Kidney tubule cell (primary cell): ENCODE data around the gene LIPC.
A peak's percentile ranks its signal among the peaks of the same experiment; 100 is the strongest.
"Not testable (repeated sequence)": the region's sequence is repeated elsewhere in the genome, so short reads cannot be mapped to it uniquely, and the experiment has no call there.

ENCODE experiments used
- DNase-seq: peaks from one replicate; pipeline ENCODE4 v3.0.0-alpha.2; 2018; ENCODE audit warnings: low spot score

LIPC gene

GRCh38 chr15:58585693-58586443 is 154.1 kb downstream of the LIPC start:
- peak; percentile 21 for DNase-seq

GRCh38 chr15:58587486-58587885 is 155.7 kb downstream of the LIPC start:
- DNase-seq = no peak

GRCh38 chr15:58588096-58588495 is 156.3 kb downstream of the LIPC start:
- no peak for DNase-seq

GRCh38 chr15:58589047-58589446 is 157.3 kb downstream of the LIPC start:
- DNase-seq = no peak

GRCh38 chr15:58590236-58590635 is 158.4 kb downstream of the LIPC start:
- DNase-seq = no peak

- DNase-seq = no peak
Measured at GRCh38 chr15:58590926-58591325, 159.1 kb downstream of the LIPC start.

- no peak for DNase-seq
Measured at GRCh38 chr15:58593870-58594269, 162.1 kb downstream of the LIPC start.

GRCh38 chr15:58594898-58595297 is 163.1 kb downstream of the LIPC start:
- DNase-seq = no peak

GRCh38 chr15:58595516-58596263 is 163.9 kb downstream of the LIPC start:
- DNase-seq = no peak

- no peak for DNase-seq
Measured at GRCh38 chr15:58597943-58598828, 166.4 kb downstream of the LIPC start.

GRCh38 chr15:58598829-58599210 is 167.0 kb downstream of the LIPC start:
- no peak for DNase-seq

- no peak for DNase-seq
Measured at GRCh38 chr15:58602823-58603222, 171.0 kb downstream of the LIPC start.

- DNase-seq = not testable (repeated sequence)
Measured at GRCh38 chr15:58603927-58604326, 172.1 kb downstream of the LIPC start.

- DNase-seq = no peak
Measured at GRCh38 chr15:58604455-58604923, 172.7 kb downstream of the LIPC start.

GRCh38 chr15:58605931-58606530 is 174.2 kb downstream of the LIPC start:
- no peak for DNase-seq

- no peak for DNase-seq
Measured at GRCh38 chr15:58606577-58607080, 174.8 kb downstream of the LIPC start.

- DNase-seq = no peak
Measured at GRCh38 chr15:58608129-58608590, 176.4 kb downstream of the LIPC start.

- DNase-seq = no peak
Measured at GRCh38 chr15:58608711-58609110, 176.9 kb downstream of the LIPC start.

GRCh38 chr15:58611731-58612676 is 180.2 kb downstream of the LIPC start:
- DNase-seq = peak; percentile 15

GRCh38 chr15:58616171-58616570 is 184.4 kb downstream of the LIPC start:
- no peak for DNase-seq
